Colonic mucosa (tissue), 4 donors: Measurements from ENCODE around the gene MEI1. TPM values are rescaled to one million over a fixed set of nuclear protein-coding genes. Genes with fewer than 3 reads are reported as not detected.

Source experiments
- DNase-seq: peaks from one replicate; pipeline ENCODE4 v3.0.0-alpha.2; 2020
- H3K27ac ChIP-seq: fragments of 200-600 bp; one replicate; pipeline ENCODE4 v1.8.0; 2021
- H3K27me3 ChIP-seq: fragments of 200-600 bp; one replicate; pipeline ENCODE4 v1.8.0; 2021
- H3K36me3 ChIP-seq: fragments of 200-600 bp; one replicate; pipeline ENCODE4 v1.8.0; 2021
- H3K4me1 ChIP-seq: fragments of 200-600 bp; one replicate; pipeline ENCODE4 v1.8.0; 2021; ENCODE audit warnings: mild to moderate bottlenecking
- H3K4me3 ChIP-seq: fragments of 200-600 bp; one replicate; pipeline ENCODE4 v1.8.0; 2021
- H3K9ac ChIP-seq, 2 donors: one replicate each; pipeline ENCODE4 v1.7.0; 2013; ENCODE audit warnings: control low read depth in 2 of 2, low read depth in 2 of 2, low read length in 2 of 2
- H3K9me3 ChIP-seq: fragments of 200-600 bp; one replicate; pipeline ENCODE4 v1.8.0; 2021
- CTCF ChIP-seq: fragments of 200-600 bp; IDR thresholded peaks from one replicate; pipeline ENCODE4 v1.8.0; 2022; ENCODE audit warnings: antibody characterized with exemption, mild to moderate bottlenecking
- intact Hi-C: fragments of 100-400 bp; cut with DNase I; formaldehyde crosslinking; loops from one replicate; pipeline ENCODE4 v1.14.1; 2022
- total RNA-seq, 2 donors: library from RNA; stranded (reverse); fragmentation: NEBNext Ultra II Directional in 1 of 2; extraction: Animal tissue kit (Norgen Biotek cat#: 25700) in 1 of 2; gene quantifications; one replicate each; pipeline ENCODE4 v1.2.1, GENCODE V29; 2021
- donor health status: healthy.
- donor health status: DM: no; HTN: no; CAD: no.
- donor health status: DM: no; HTN: no; CAD: no.

MEI1 gene
- total RNA-seq, 2 donors from 2014 or later, result 1.8 to 1.9 TPM

- intact Hi-C loops, result no loop called here
- Histone ChIP-seq H3K9ac (peak overlapping the region in 1 of 2 donors; percentile 97), H3K4me3 (no peak overlapping the region), H3K36me3 (no peaks in the 10 kb centered on the region), H3K27me3 (no peaks in the 10 kb centered on the region), H3K9me3 (no peaks in the 10 kb centered on the region), H3K4me1 (no peaks in the 10 kb centered on the region), H3K27ac (no peak overlapping the region)
- TF ChIP-seq CTCF, result no peak
- DNase-seq, result no peak
Measured at GRCh38 chr22:41801886-41802285, 102.6 kb downstream of the MEI1 start.

- intact Hi-C loops, result no loop called here
- Histone ChIP-seq H3K9me3 (no peaks in the 10 kb centered on the region), H3K4me3 (no peak overlapping the region), H3K27ac (no peak overlapping the region), H3K36me3 (no peaks in the 10 kb centered on the region), H3K27me3 (no peaks in the 10 kb centered on the region), H3K4me1 (no peaks in the 10 kb centered on the region), H3K9ac (no peak overlapping the region)
- no peak for TF ChIP-seq CTCF
- DNase-seq, result no peak
Measured at GRCh38 chr22:41805639-41806038, 106.3 kb downstream of the MEI1 start.

- intact Hi-C loops, result no loop called here
- no peaks in the 10 kb centered on the region for H3K27me3 ChIP-seq
- H3K9ac ChIP-seq, result no peak overlapping the region
- no peaks in the 10 kb centered on the region for H3K9me3 ChIP-seq
- no peaks in the 10 kb centered on the region for H3K4me1 ChIP-seq
- H3K36me3 ChIP-seq, result no peaks in the 10 kb centered on the region
- no peak overlapping the region for H3K4me3 ChIP-seq
- no peak for TF ChIP-seq CTCF
- DNase-seq, result no peak
- H3K27ac ChIP-seq, result no peak overlapping the region
Measured at GRCh38 chr22:41808400-41808799, 109.1 kb downstream of the MEI1 start.

- H3K36me3 ChIP-seq, result no peaks in the 10 kb centered on the region
- no peak overlapping the region for H3K27ac ChIP-seq
- H3K4me3 ChIP-seq, result no peak overlapping the region
- H3K9me3 ChIP-seq, result no peaks in the 10 kb centered on the region
- H3K4me1 ChIP-seq, result no peaks in the 10 kb centered on the region
- intact Hi-C loops, result no loop called here
- DNase-seq, result no peak
- no peak for TF ChIP-seq CTCF
- no peak overlapping the region for H3K9ac ChIP-seq
- no peaks in the 10 kb centered on the region for H3K27me3 ChIP-seq
Measured at GRCh38 chr22:41810022-41810421, 110.7 kb downstream of the MEI1 start.

- Histone ChIP-seq H3K9me3 (no peaks in the 10 kb centered on the region), H3K27me3 (no peaks in the 10 kb centered on the region), H3K27ac (no peak overlapping the region), H3K4me1 (no peaks in the 10 kb centered on the region), H3K4me3 (no peak overlapping the region), H3K9ac (no peak overlapping the region), H3K36me3 (no peaks in the 10 kb centered on the region)
- TF ChIP-seq CTCF, result no peak
- DNase-seq, result no peak
- intact Hi-C loops, result no loop called here
Measured at GRCh38 chr22:41812805-41813545, 113.7 kb downstream of the MEI1 start.
